ENCODE measurements around the gene INIP. TPM values are rescaled to one million over a fixed set of nuclear protein-coding genes. Genes with fewer than 3 reads are reported as not detected.

The INIP gene
- total RNA-seq, 1 donor from 2014 or later = 23.3 TPM

DNA sequence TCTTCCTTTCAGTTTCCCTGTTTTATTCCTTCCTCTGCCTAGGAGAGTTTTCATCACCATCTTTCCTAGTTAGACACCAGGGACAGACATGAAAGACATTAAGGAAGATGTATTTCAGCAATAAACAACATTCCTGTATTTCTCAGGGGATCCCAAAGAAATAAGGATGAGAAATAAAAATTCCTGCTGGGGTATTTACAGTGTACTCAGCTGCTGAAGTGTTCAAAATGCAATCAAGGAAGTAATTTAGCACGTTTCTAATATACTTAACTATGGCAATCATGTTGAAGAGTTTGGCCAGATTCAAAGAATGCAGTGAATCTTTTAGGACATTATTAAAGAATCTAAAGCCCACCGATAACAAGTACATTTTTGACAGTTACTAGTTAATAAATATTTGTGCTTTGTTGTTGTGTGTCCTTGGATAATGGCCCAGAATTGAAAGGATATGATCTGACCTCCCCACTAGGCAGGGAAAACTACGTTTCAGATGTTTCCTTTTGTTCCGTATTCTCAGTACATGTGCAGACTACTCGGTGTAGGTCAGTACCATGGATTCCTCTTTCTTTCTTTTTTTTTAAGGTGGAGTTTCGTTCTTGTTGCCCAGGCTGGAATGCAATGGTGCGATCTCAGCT is 46.8 kb downstream of the INIP start:
- H3K27me3 Mint-ChIP-seq (ENCODE audit: low read depth) = no peaks in the 10 kb centered on the region
- peaks cover 4% of the 10 kb centered on the region for H3K36me3 Mint-ChIP-seq
- H3K27ac Mint-ChIP-seq = no peak overlapping the region
- no peak for DNase-seq (ENCODE audit: low spot score in 2 of 2, unreplicated experiment in 2 of 2)
- TF ChIP-seq CTCF (IDR thresholded peaks at IDR 0.05; ENCODE audit: unreplicated experiment) = no peak
- peaks cover 5% of the 10 kb centered on the region for H3K9me3 Mint-ChIP-seq
- no peak overlapping the region for H3K4me3 Mint-ChIP-seq
- no peaks in the 10 kb centered on the region for H3K4me1 Mint-ChIP-seq

- TF ChIP-seq CTCF (IDR thresholded peaks at IDR 0.05; ENCODE audit: unreplicated experiment) = no peak
- peaks cover 4% of the 10 kb centered on the region for H3K36me3 Mint-ChIP-seq
- no peaks in the 10 kb centered on the region for H3K27me3 Mint-ChIP-seq (ENCODE audit: low read depth)
- no peak for DNase-seq (ENCODE audit: low spot score in 2 of 2, unreplicated experiment in 2 of 2)
- H3K4me1 Mint-ChIP-seq = no peaks in the 10 kb centered on the region
- no peak overlapping the region for H3K4me3 Mint-ChIP-seq
- H3K27ac Mint-ChIP-seq = no peak overlapping the region
- peaks cover 5% of the 10 kb centered on the region for H3K9me3 Mint-ChIP-seq
Observed at GRCh38 chr9:112669326-112669725, 48.6 kb downstream of the INIP start.

- no peak for TF ChIP-seq CTCF (IDR thresholded peaks at IDR 0.05; ENCODE audit: unreplicated experiment)
- no peak overlapping the region for H3K27ac Mint-ChIP-seq
- no peaks in the 10 kb centered on the region for H3K27me3 Mint-ChIP-seq (ENCODE audit: low read depth)
Observed at GRCh38 chr9:112665347-112665746, 52.6 kb downstream of the INIP start.

GRCh38 chr9:112664531-112664930 is 53.4 kb downstream of the INIP start:
- Mint-ChIP-seq H3K4me1 (no peaks in the 10 kb centered on the region), H3K27me3 (ENCODE audit: low read depth) (no peaks in the 10 kb centered on the region), H3K36me3 (no peaks in the 10 kb centered on the region), H3K4me3 (no peak overlapping the region), H3K27ac (peak overlapping the region; percentile 47), H3K9me3 (no peaks in the 10 kb centered on the region)
- no peak for TF ChIP-seq CTCF (IDR thresholded peaks at IDR 0.05; ENCODE audit: unreplicated experiment)
- no peak for DNase-seq (ENCODE audit: low spot score in 2 of 2, unreplicated experiment in 2 of 2)

More at GRCh38 chr9:112665347-112665746, 52.6 kb downstream of the INIP start:
- Mint-ChIP-seq H3K4me3 (no peak overlapping the region), H3K4me1 (no peaks in the 10 kb centered on the region), H3K9me3 (no peaks in the 10 kb centered on the region), H3K36me3 (peaks cover 1% of the 10 kb centered on the region)
- DNase-seq (ENCODE audit: low spot score in 2 of 2, unreplicated experiment in 2 of 2) = no peak

GRCh38 chr9:112663681-112664080 is 54.2 kb downstream of the INIP start:
- H3K27me3 Mint-ChIP-seq (ENCODE audit: low read depth) = no peaks in the 10 kb centered on the region
- H3K4me1 Mint-ChIP-seq = no peaks in the 10 kb centered on the region
- no peak for TF ChIP-seq CTCF (IDR thresholded peaks at IDR 0.05; ENCODE audit: unreplicated experiment)
- no peaks in the 10 kb centered on the region for H3K9me3 Mint-ChIP-seq
- no peak for DNase-seq (ENCODE audit: low spot score in 2 of 2, unreplicated experiment in 2 of 2)
- H3K27ac Mint-ChIP-seq = no peak overlapping the region
- H3K4me3 Mint-ChIP-seq = no peak overlapping the region
- peaks cover 6% of the 10 kb centered on the region for H3K36me3 Mint-ChIP-seq

DNA sequence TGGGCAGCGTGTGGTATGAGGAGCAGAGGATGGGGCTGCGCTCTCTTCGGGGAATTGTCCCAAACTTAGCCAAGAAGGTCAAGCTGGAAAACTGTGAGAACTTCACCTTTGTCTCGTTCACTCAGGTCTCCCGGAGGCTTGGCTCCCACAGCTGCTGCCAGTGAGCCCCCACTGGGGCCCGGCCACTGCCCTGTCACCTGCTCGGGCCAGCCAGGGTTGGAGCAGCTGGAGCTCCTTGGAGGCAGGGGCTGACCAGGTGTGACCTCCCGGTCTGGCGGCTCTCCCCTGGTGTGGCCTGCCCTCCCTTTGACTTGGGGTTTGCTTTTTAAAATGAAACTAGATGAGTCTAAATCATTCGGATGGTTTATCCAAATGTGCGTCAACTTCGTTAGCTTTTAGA is 58.0 kb downstream of the INIP start:
- no peak overlapping the region for H3K27ac Mint-ChIP-seq
- H3K4me3 Mint-ChIP-seq = no peak overlapping the region
- H3K27me3 Mint-ChIP-seq (ENCODE audit: low read depth) = no peaks in the 10 kb centered on the region
- H3K9me3 Mint-ChIP-seq = peaks cover 3% of the 10 kb centered on the region
- TF ChIP-seq CTCF (IDR thresholded peaks at IDR 0.05; ENCODE audit: unreplicated experiment) = no peak
- H3K4me1 Mint-ChIP-seq = peaks cover 6% of the 10 kb centered on the region
- no peak for DNase-seq (ENCODE audit: low spot score in 2 of 2, unreplicated experiment in 2 of 2)
- H3K36me3 Mint-ChIP-seq = peaks cover 10% of the 10 kb centered on the region

Data from mesothelial cell of epicardium (in vitro differentiated cells).